GM12872 (cell line): ENCODE data around the gene NFYC.
A peak's percentile ranks its signal among the peaks of the same experiment; 100 is the strongest.

ENCODE experiments used
- TF ChIP-seq, protein P1 (sequence below): IDR thresholded peaks from 3 replicates; pipeline ENCODE4 v1.5.1; 2011; ENCODE audit warnings: low read depth, mild to moderate bottlenecking, low read length, moderate library complexity; ENCODE audit not compliant: insufficient read depth

NFYC gene

GRCh38 chr1:40691538-40692428 lies at the start of gene NFYC:
NFYC (plus strand) TSS chr1:40691704; CDS start chr1:40738844, 47,140 bp downstream.
- TF ChIP-seq, protein P1, sequence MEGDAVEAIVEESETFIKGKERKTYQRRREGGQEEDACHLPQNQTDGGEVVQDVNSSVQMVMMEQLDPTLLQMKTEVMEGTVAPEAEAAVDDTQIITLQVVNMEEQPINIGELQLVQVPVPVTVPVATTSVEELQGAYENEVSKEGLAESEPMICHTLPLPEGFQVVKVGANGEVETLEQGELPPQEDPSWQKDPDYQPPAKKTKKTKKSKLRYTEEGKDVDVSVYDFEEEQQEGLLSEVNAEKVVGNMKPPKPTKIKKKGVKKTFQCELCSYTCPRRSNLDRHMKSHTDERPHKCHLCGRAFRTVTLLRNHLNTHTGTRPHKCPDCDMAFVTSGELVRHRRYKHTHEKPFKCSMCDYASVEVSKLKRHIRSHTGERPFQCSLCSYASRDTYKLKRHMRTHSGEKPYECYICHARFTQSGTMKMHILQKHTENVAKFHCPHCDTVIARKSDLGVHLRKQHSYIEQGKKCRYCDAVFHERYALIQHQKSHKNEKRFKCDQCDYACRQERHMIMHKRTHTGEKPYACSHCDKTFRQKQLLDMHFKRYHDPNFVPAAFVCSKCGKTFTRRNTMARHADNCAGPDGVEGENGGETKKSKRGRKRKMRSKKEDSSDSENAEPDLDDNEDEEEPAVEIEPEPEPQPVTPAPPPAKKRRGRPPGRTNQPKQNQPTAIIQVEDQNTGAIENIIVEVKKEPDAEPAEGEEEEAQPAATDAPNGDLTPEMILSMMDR, result no peak

GRCh38 chr1:40645118-40645680 lies 46.3 kb upstream of the NFYC start:
- TF ChIP-seq, protein P1, result no peak

GRCh38 chr1:40646315-40646714 lies 45.2 kb upstream of the NFYC start:
- TF ChIP-seq, protein P1, result no peak

GRCh38 chr1:40648200-40648599 lies 43.3 kb upstream of the NFYC start:
- TF ChIP-seq, protein P1, result no peak

DNA sequence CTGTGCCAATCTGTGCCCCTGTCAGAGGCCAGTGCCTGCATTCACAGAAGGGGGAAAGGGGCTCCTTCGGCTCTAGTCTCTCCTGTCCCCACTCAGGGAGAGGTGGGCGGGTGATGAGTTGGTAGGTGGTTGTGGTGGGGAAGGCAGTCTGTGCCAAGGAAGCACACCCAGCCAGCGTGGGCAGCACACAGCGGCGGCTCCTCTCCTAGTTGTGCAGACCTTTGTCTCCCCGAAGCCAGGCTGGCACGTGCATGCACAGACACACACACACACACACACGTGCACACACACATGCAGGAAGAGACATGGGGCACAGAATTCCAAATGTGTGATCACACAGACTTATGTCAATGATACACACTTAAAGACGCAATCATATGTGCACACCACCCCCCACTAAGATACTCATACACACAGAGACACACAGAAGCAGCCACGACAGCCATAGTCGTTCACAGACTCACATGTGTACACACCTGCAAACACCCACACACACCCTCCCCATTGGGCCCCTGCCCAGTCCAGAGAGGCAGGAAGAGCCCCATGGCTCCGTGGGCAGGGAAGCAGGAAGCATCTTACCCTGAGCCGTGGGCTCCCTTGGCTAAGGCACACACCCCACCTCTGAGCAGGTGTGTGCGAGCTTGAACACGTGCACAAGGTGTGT lies 42.4 kb upstream of the NFYC start:
- TF ChIP-seq, protein P1, result no peak

DNA sequence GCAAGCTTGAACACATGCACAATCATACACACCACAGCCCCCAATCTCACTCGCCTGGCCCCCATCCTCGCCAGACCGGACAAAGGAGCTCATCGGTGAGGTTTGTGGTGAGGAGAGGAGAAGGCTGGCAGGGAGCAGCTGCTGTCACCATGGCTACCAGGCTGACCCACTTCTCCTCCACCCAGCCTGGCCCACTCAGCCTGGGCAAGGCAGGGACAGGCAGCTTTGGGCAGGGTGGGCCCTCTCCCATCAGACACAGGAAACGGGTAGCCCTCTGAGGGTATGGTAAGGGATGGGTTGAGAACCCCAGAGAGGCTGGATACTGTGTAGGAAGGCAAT lies 41.9 kb upstream of the NFYC start:
- TF ChIP-seq, protein P1, result no peak

DNA sequence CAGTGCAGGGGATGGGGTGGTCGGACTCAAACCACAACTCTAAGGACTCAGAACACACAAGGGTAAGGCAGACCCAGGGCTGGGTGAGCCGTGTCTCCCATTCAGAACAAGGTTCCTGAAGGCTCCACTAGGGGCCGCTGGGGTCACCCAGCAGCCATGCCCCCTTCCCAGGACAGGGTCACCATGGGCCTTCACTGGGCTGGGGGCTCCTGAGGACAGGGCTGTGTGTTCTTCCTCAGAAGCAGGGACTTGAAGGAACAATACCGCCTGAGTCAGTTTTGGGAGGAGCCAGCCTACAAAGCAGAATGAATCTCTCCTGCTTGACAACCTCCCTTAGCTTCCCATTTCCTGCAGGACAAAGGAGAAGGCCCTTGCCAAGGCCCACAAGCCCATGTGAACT lies 41.4 kb upstream of the NFYC start:
- TF ChIP-seq, protein P1, result peak; percentile 78
